Mucosa of rectum (tissue), 2 donors: ENCODE measurements around the gene HIPK4.
A peak's percentile ranks its signal among the peaks of the same experiment; 100 is the strongest.
"Not testable (repeated sequence)": the region's sequence is repeated elsewhere in the genome, so short reads cannot be mapped to it uniquely, and the experiment has no call there.

Source experiments
- H3K27ac ChIP-seq, 2 donors: one replicate each; pipeline ENCODE4 v1.7.0; 2013; ENCODE audit warnings: inconsistent platforms in 2 of 2, low read depth in 2 of 2, low read length in 2 of 2
- H3K27me3 ChIP-seq, 2 donors: one replicate each; pipeline ENCODE4 v1.7.0; 2013; ENCODE audit warnings: low read length in 2 of 2; ENCODE audit not compliant: control insufficient read depth in 2 of 2, insufficient read depth in 2 of 2
- H3K36me3 ChIP-seq, 2 donors: one replicate each; pipeline ENCODE4 v1.7.0; 2013; ENCODE audit warnings: low read length in 2 of 2; ENCODE audit not compliant: control insufficient read depth in 2 of 2, insufficient read depth in 2 of 2
- H3K4me1 ChIP-seq, 2 donors: one replicate each; pipeline ENCODE4 v1.7.0; 2013; ENCODE audit warnings: low read length in 2 of 2, mild to moderate bottlenecking in 1 of 2; ENCODE audit not compliant: control insufficient read depth in 2 of 2, insufficient read depth in 2 of 2
- H3K4me3 ChIP-seq, 2 donors: one replicate each; pipeline ENCODE4 v1.7.0; 2013; ENCODE audit warnings: low read length in 2 of 2
- H3K9ac ChIP-seq, 2 donors: one replicate each; pipeline ENCODE4 v1.7.0; 2013; ENCODE audit warnings: low read length in 2 of 2, low read depth in 1 of 2, mild to moderate bottlenecking in 1 of 2
- H3K9me3 ChIP-seq, 2 donors: one replicate each; pipeline ENCODE4 v1.7.0; 2013; ENCODE audit warnings: low read length in 2 of 2; ENCODE audit not compliant: control insufficient read depth in 2 of 2
- donor health status: healthy.
- donor health status: Normal muscosa, but diverticular disease.

HIPK4 gene

GRCh38 chr19:40416918-40417642 lies 27.1 kb upstream of the HIPK4 start:
- Histone ChIP-seq H3K36me3 (no peaks in the 10 kb centered on the region), H3K9ac (peak overlapping the region; percentile 26 to 35), H3K4me1 (peaks cover 7 to 8% of the 10 kb centered on the region in 2 donors), H3K4me3 (no peak overlapping the region), H3K27me3 (no peaks in the 10 kb centered on the region), H3K27ac (peak overlapping the region; percentile 59 to 82), H3K9me3 (no peaks in the 10 kb centered on the region)

GRCh38 chr19:40415768-40416167 lies 25.8 kb upstream of the HIPK4 start:
- Histone ChIP-seq H3K4me3 (no peak overlapping the region), H3K9ac (no peak overlapping the region), H3K27ac (no peak overlapping the region), H3K36me3 (no peaks in the 10 kb centered on the region), H3K27me3 (no peaks in the 10 kb centered on the region), H3K4me1 (peaks cover 0 to 6% of the 10 kb centered on the region in 2 donors), H3K9me3 (no peaks in the 10 kb centered on the region)

GRCh38 chr19:40414542-40415535 lies 24.9 kb upstream of the HIPK4 start:
- no peak overlapping the region for H3K27ac ChIP-seq
- no peak overlapping the region for H3K4me3 ChIP-seq
- H3K36me3 ChIP-seq, result no peaks in the 10 kb centered on the region
- H3K4me1 ChIP-seq, result peaks cover 0 to 6% of the 10 kb centered on the region in 2 donors
- no peaks in the 10 kb centered on the region for H3K27me3 ChIP-seq
- no peaks in the 10 kb centered on the region for H3K9me3 ChIP-seq
- H3K9ac ChIP-seq, result no peak overlapping the region

GRCh38 chr19:40413291-40413845 lies 23.4 kb upstream of the HIPK4 start, which contains the start of gene PRX:
Gene PRX, minus strand, starts transcription at chr19:40413378. Its CDS starts 5,446 bp downstream, at chr19:40407932.
- peaks cover 0 to 6% of the 10 kb centered on the region in 2 donors for H3K4me1 ChIP-seq
- no peaks in the 10 kb centered on the region for H3K27me3 ChIP-seq
- no peaks in the 10 kb centered on the region for H3K36me3 ChIP-seq
- no peak within 1 kb of the TSS for H3K9ac ChIP-seq
- no peak within 1 kb of the TSS for H3K27ac ChIP-seq
- no peak within 1 kb of the TSS for H3K4me3 ChIP-seq
- H3K9me3 ChIP-seq, result no peaks in the 10 kb centered on the region

- Histone ChIP-seq H3K27ac (no peak overlapping the region), H3K4me3 (no peak overlapping the region), H3K9ac (no peak overlapping the region), H3K27me3 (no peaks in the 10 kb centered on the region), H3K9me3 (no peaks in the 10 kb centered on the region), H3K4me1 (peaks cover 0 to 6% of the 10 kb centered on the region in 2 donors), H3K36me3 (no peaks in the 10 kb centered on the region)
Measured at GRCh38 chr19:40412866-40413265, 22.9 kb upstream of the HIPK4 start.

- H3K9ac ChIP-seq, result no peak overlapping the region
Measured at GRCh38 chr19:40411958-40412499, 22.0 kb upstream of the HIPK4 start.

GRCh38 chr19:40411125-40411842 lies 21.3 kb upstream of the HIPK4 start:
- H3K9me3 ChIP-seq, result no peaks in the 10 kb centered on the region

More at GRCh38 chr19:40411958-40412499, 22.0 kb upstream of the HIPK4 start:
- peak overlapping the region in 1 of 2 donors; percentile 1 for H3K27ac ChIP-seq
- no peaks in the 10 kb centered on the region for H3K27me3 ChIP-seq
- peaks cover 0 to 3% of the 10 kb centered on the region in 2 donors for H3K4me1 ChIP-seq
- H3K9me3 ChIP-seq, result no peaks in the 10 kb centered on the region
- H3K36me3 ChIP-seq, result no peaks in the 10 kb centered on the region
- no peak overlapping the region for H3K4me3 ChIP-seq

GRCh38 chr19:40410030-40410389 lies 20.0 kb upstream of the HIPK4 start:
- H3K4me1 ChIP-seq, result no peaks in the 10 kb centered on the region

More at GRCh38 chr19:40411125-40411842, 21.3 kb upstream of the HIPK4 start:
- no peak overlapping the region for H3K9ac ChIP-seq
- H3K36me3 ChIP-seq, result no peaks in the 10 kb centered on the region
- H3K27ac ChIP-seq, result peak overlapping the region in 1 of 2 donors; percentile 1
- H3K4me1 ChIP-seq, result no peaks in the 10 kb centered on the region
- no peaks in the 10 kb centered on the region for H3K27me3 ChIP-seq
- H3K4me3 ChIP-seq, result no peak overlapping the region

GRCh38 chr19:40408598-40408925 lies 18.6 kb upstream of the HIPK4 start:
- H3K36me3 ChIP-seq, H3K4me1 ChIP-seq, H3K27ac ChIP-seq, H3K9me3 ChIP-seq, H3K9ac ChIP-seq, H3K4me3 ChIP-seq, H3K27me3 ChIP-seq: not testable (repeated sequence)

More at GRCh38 chr19:40410030-40410389, 20.0 kb upstream of the HIPK4 start:
- Histone ChIP-seq H3K9ac (no peak overlapping the region), H3K36me3 (no peaks in the 10 kb centered on the region), H3K9me3 (no peaks in the 10 kb centered on the region), H3K27ac (no peak overlapping the region), H3K27me3 (no peaks in the 10 kb centered on the region), H3K4me3 (no peak overlapping the region)
